Measurements from ENCODE around the gene DPP6.

DNA sequence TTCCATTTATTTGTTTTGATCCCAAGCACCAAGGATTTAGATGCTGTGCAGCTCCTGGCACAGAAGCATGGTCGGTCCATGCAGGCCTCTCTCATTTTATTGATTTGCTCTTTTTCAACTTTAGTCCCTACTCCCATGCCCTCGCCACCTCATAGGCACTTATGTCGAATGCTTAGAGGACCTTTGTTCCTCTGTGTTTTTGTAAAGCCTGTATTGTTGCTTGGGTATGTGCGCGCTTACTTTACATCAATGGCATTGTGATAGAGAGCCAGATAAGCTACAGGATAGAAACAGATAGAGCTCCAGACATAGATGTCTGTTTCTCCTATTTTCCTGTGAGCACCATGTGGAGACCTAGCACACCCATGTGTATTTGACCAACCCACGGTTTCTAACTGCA lies 725.7 kb downstream of the DPP6 start:
- TF ChIP-seq CTCF (IDR thresholded peaks at IDR 0.05 in 4 of 5, conservative IDR thresholded peaks at IDR 0.05 in 1 of 5): no peak
- no peak for TF ChIP-seq POLR2A (IDR thresholded peaks at IDR 0.05)
